Measurements from ENCODE around the gene TBX15.

DNA sequence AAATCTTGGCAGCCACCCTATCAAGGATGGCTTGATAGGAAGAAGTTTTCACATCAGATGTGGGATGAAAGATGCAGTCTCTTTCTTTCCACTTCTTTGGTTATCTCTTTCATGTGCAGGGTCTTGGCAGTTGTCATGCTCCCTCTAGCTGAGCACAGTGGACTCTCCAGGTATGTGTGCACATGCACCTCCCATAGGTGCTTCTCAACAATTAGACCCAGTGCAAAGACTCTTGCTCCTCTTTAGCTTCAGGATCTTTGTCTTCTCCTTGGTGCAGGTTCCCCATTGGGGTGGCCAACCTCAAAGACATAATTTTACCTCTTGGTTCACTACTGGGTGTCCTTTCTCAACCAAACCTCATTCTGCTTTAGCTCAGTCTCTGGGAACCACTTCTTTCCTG, 80.7 kb downstream of the TBX15 start:
- TF ChIP-seq, protein P1, sequence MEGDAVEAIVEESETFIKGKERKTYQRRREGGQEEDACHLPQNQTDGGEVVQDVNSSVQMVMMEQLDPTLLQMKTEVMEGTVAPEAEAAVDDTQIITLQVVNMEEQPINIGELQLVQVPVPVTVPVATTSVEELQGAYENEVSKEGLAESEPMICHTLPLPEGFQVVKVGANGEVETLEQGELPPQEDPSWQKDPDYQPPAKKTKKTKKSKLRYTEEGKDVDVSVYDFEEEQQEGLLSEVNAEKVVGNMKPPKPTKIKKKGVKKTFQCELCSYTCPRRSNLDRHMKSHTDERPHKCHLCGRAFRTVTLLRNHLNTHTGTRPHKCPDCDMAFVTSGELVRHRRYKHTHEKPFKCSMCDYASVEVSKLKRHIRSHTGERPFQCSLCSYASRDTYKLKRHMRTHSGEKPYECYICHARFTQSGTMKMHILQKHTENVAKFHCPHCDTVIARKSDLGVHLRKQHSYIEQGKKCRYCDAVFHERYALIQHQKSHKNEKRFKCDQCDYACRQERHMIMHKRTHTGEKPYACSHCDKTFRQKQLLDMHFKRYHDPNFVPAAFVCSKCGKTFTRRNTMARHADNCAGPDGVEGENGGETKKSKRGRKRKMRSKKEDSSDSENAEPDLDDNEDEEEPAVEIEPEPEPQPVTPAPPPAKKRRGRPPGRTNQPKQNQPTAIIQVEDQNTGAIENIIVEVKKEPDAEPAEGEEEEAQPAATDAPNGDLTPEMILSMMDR (IDR thresholded peaks at IDR 0.05; ENCODE audit: low read depth, low read length): no peak
- TF ChIP-seq POLR2A (IDR thresholded peaks at IDR 0.05; ENCODE audit: extremely low read depth, insufficient read length): no peak
